Ovary (tissue), 3 donors: ENCODE measurements around the gene KLK11.

Source experiments
- CTCF ChIP-seq, 3 donors: fragments of 450-650 bp in 2 of 3; fragments of 200-600 bp in 1 of 3; IDR thresholded peaks; one replicate each; pipeline versions ENCODE4 v1.5.1 to v1.8.0; 2016 to 2022; ENCODE audit warnings: antibody characterized with exemption in 3 of 3, mild to moderate bottlenecking in 1 of 3
- EP300 ChIP-seq: sonication (generic); formaldehyde crosslinking; IDR thresholded peaks from one replicate; pipeline ENCODE4 v1.6.1; 2017; ENCODE audit warnings: antibody characterized with exemption
- POLR2A ChIP-seq: fragments of 450-650 bp; IDR thresholded peaks from one replicate; pipeline ENCODE4 v1.6.1; 2017; ENCODE audit warnings: antibody characterized with exemption, mild to moderate bottlenecking, moderate library complexity
- donor health status: DM: no; HTN: no; CAD: no.

- TF ChIP-seq CTCF (IDR thresholded peaks at IDR 0.05) (no peak), POLR2A (no peak), EP300 (no peak)
Observed at GRCh38 chr19:51007488-51007887, 18.9 kb downstream of the KLK11 start.
